GM23338 (cell line): ENCODE data around the gene CYP2C18. TPM values are rescaled to one million over a fixed set of nuclear protein-coding genes. Genes with fewer than 3 reads are reported as not detected.

Source experiments
- ATAC-seq: fragments of 200-7000 bp; cut with Tn5 transposase; 3 replicates; pipeline ENCODE4 v1.9.1; 2020
- DNase-seq: peaks from one replicate; pipeline ENCODE4 v3.0.0-alpha.2; 2015; ENCODE audit warnings: low spot score
- H2AFZ ChIP-seq: fragments of 200-600 bp; sonication (generic); 2 replicates; pipeline ENCODE4 v1.8.0; 2016; ENCODE audit warnings: antibody characterized with exemption, mild to moderate bottlenecking, moderate library complexity
- H3F3A ChIP-seq: fragments of 200-600 bp; sonication (generic); replicated peaks from 2 replicates; pipeline ENCODE4 v1.8.0; 2017; ENCODE audit warnings: antibody characterized with exemption, mixed run types, low read depth
- H3K27ac ChIP-seq: fragments of 200-600 bp; sonication (generic); 2 replicates; pipeline ENCODE4 v1.6.1; 2016; ENCODE audit warnings: low read depth
- H3K27me3 ChIP-seq: fragments of 200-600 bp; sonication (generic); 2 replicates; pipeline ENCODE4 v1.8.0; 2016; ENCODE audit warnings: mild to moderate bottlenecking, mixed run types, moderate library complexity; ENCODE audit not compliant: insufficient read depth
- H3K36me3 ChIP-seq: fragments of 200-600 bp; sonication (generic); 2 replicates; pipeline ENCODE4 v1.8.0; 2016; ENCODE audit warnings: mild to moderate bottlenecking; ENCODE audit not compliant: insufficient read depth
- H3K4me1 ChIP-seq: fragments of 200-600 bp; sonication (generic); 2 replicates; pipeline ENCODE4 v1.8.0; 2016; ENCODE audit warnings: mild to moderate bottlenecking, moderate library complexity; ENCODE audit not compliant: insufficient read depth
- H3K4me2 ChIP-seq: fragments of 200-600 bp; sonication (generic); 2 replicates; pipeline ENCODE4 v1.7.1; 2017; ENCODE audit warnings: mixed run types
- H3K4me3 ChIP-seq: fragments of 200-600 bp; sonication (generic); 2 replicates; pipeline ENCODE4 v1.6.1; 2016; ENCODE audit warnings: mixed run types
- H3K79me2 ChIP-seq: fragments of 200-600 bp; sonication (generic); replicated peaks from 2 replicates; pipeline ENCODE4 v1.8.0; 2017; ENCODE audit warnings: mild to moderate bottlenecking; ENCODE audit not compliant: insufficient read depth
- H3K9me2 ChIP-seq: fragments of 200-600 bp; sonication (generic); 2 replicates; pipeline ENCODE4 v1.8.0; 2017; ENCODE audit not compliant: insufficient read depth
- H4K20me1 ChIP-seq: fragments of 200-600 bp; sonication (generic); replicated peaks from 2 replicates; pipeline ENCODE4 v1.8.0; 2017; ENCODE audit warnings: mild to moderate bottlenecking; ENCODE audit not compliant: insufficient read depth
- H3K27ac Mint-ChIP-seq: 2 replicates; pipeline ENCODE4 v1.8.0; 2020; ENCODE audit warnings: inconsistent platforms, mild to moderate bottlenecking, moderate library complexity, mixed read lengths
- H3K27me3 Mint-ChIP-seq: 3 replicates; pipeline ENCODE4 v1.8.0; 2022; ENCODE audit warnings: low read depth, mild to moderate bottlenecking, moderate library complexity, mixed read lengths, inconsistent platforms; ENCODE audit not compliant: insufficient read depth, poor library complexity
- H3K36me3 Mint-ChIP-seq: 3 replicates; pipeline ENCODE4 v1.8.0; 2021; ENCODE audit warnings: low read depth, mild to moderate bottlenecking, inconsistent platforms, moderate library complexity, mixed read lengths
- H3K4me1 Mint-ChIP-seq: 3 replicates; pipeline ENCODE4 v1.8.0; 2020; ENCODE audit warnings: mild to moderate bottlenecking, inconsistent platforms, mixed read lengths
- H3K4me3 Mint-ChIP-seq: 3 replicates; pipeline ENCODE4 v1.8.0; 2021; ENCODE audit warnings: moderate library complexity, mild to moderate bottlenecking, inconsistent platforms, mixed read lengths
- H3K9me3 Mint-ChIP-seq: 3 replicates; pipeline ENCODE4 v1.8.0; 2020; ENCODE audit warnings: moderate library complexity, mild to moderate bottlenecking, inconsistent platforms, mixed read lengths
- CTCF ChIP-seq, 2 experiments: fragments of 200-600 bp in 1 of 2; sonication (generic) in 1 of 2; conservative IDR thresholded peaks; 2 replicates each; pipeline versions ENCODE4 v1.5.1 to v1.6.1; 2016 to 2017; ENCODE audit warnings: antibody characterized with exemption in 2 of 2, low read depth in 2 of 2, mild to moderate bottlenecking in 2 of 2, moderate library complexity in 1 of 2
- ETS1 ChIP-seq: IDR thresholded peaks from 2 replicates; pipeline ENCODE4 v1.6.1; 2016; ENCODE audit warnings: antibody characterized with exemption
- EZH2 ChIP-seq: fragments of 200-600 bp; sonication (generic); IDR thresholded peaks from one replicate; pipeline ENCODE4 v1.8.0; 2017; ENCODE audit warnings: antibody characterized with exemption, mild to moderate bottlenecking, low read depth; ENCODE audit not compliant: unreplicated experiment
- EZH2phosphoT487 ChIP-seq: fragments of 200-600 bp; sonication (generic); IDR thresholded peaks from one replicate; pipeline ENCODE4 v1.8.1; 2018; ENCODE audit warnings: antibody characterized with exemption; ENCODE audit not compliant: unreplicated experiment
- JUNB ChIP-seq: IDR thresholded peaks from one replicate; pipeline ENCODE4 v1.6.1; 2016; ENCODE audit warnings: antibody characterized with exemption; ENCODE audit not compliant: unreplicated experiment
- POLR2AphosphoS5 ChIP-seq: IDR thresholded peaks from 2 replicates; pipeline ENCODE4 v1.6.1; 2016; ENCODE audit warnings: antibody characterized with exemption, low read depth
- REST ChIP-seq: IDR thresholded peaks from one replicate; pipeline ENCODE4 v1.6.1; 2018; ENCODE audit warnings: antibody characterized with exemption; ENCODE audit not compliant: unreplicated experiment
- ZNF114 ChIP-seq: fragments of 250-450 bp; sonication (Bioruptor Pico); IDR thresholded peaks from 2 replicates; pipeline ENCODE4 v1.5.0; 2020; ENCODE audit warnings: mild to moderate bottlenecking, moderate library complexity
- ZNF331 ChIP-seq: fragments of 250-450 bp; sonication (Bioruptor Pico); IDR thresholded peaks from 2 replicates; pipeline ENCODE4 v1.5.0; 2020; ENCODE audit warnings: low read depth, mild to moderate bottlenecking, moderate library complexity
- ZNF462 ChIP-seq: fragments of 250-450 bp; sonication (Bioruptor Pico); IDR thresholded peaks from 2 replicates; pipeline ENCODE4 v1.5.0; 2020; ENCODE audit warnings: mild to moderate bottlenecking, moderate library complexity
- polyA plus RNA-seq: library from polyadenylated mRNA; unstranded; fragments of >200 nt; fragmentation: Nextera tagmentation; extraction: Ambion mirVana; gene quantifications from 2 replicates; pipeline ENCODE4 v1.2.1, GENCODE V29; 2016
- total RNA-seq: library from RNA; depleted of rRNA; stranded (reverse); fragments of >200 nt; shearing (Covaris generic); gene quantifications from 2 replicates; pipeline ENCODE4 v1.2.3, GENCODE V29; 2014

CYP2C18 gene
- total and polyA plus RNA-seq, 2 experiments from 2014 or later: 0.08 to 0.63 TPM

- H3K9me3 Mint-ChIP-seq: no peaks in the 10 kb centered on the region
- H3K36me3 ChIP-seq: no peaks in the 10 kb centered on the region
- no peak overlapping the region for H3K4me2 ChIP-seq
- peaks cover 3% of the 10 kb centered on the region; the same call in 2 of the 3 replicates for H3K4me1 Mint-ChIP-seq
- H3K79me2 ChIP-seq: no peaks in the 10 kb centered on the region
- no peaks in the 10 kb centered on the region for H3K36me3 Mint-ChIP-seq
- no peak overlapping the region for H3K27ac ChIP-seq
- peak; percentile 92 for ATAC-seq
- no peak overlapping the region for H3K4me3 Mint-ChIP-seq
- H2AFZ ChIP-seq: no peak overlapping the region
- no peak overlapping the region for H3K27ac Mint-ChIP-seq
- H3F3A ChIP-seq: no peaks in the 10 kb centered on the region
- no peaks in the 10 kb centered on the region; the same call in 1 of the 2 replicates for H3K4me1 ChIP-seq
- H3K27me3 ChIP-seq: no peaks in the 10 kb centered on the region
- peak; percentile 75 for DNase-seq
- no peak for TF ChIP-seq JUNB
- peak; percentile 43 to 54 for TF ChIP-seq CTCF (conservative IDR thresholded peaks at IDR 0.05; ENCODE audit: low read depth in 2 of 2)
- H3K4me3 ChIP-seq: no peak overlapping the region
- H4K20me1 ChIP-seq: no peaks in the 10 kb centered on the region
- H3K27me3 Mint-ChIP-seq: no peaks in the 10 kb centered on the region
- H3K9me2 ChIP-seq: peaks cover 12% of the 10 kb centered on the region
Observed at GRCh38 chr10:94677691-94678090, 5.8 kb upstream of the CYP2C18 start.

- Histone ChIP-seq H3K9me2 (peaks cover 11% of the 10 kb centered on the region), H3K4me3 (no peak overlapping the region), H3K4me1 (peaks cover 7% of the 10 kb centered on the region; the same call in 1 of the 2 replicates), H4K20me1 (no peaks in the 10 kb centered on the region), H3K27me3 (no peaks in the 10 kb centered on the region), H2AFZ (no peak overlapping the region), H3K27ac (no peak overlapping the region), H3K79me2 (no peaks in the 10 kb centered on the region), H3F3A (no peaks in the 10 kb centered on the region), H3K4me2 (no peak overlapping the region), H3K36me3 (no peaks in the 10 kb centered on the region)
- DNase-seq (no peak), ATAC-seq (no peak)
- Mint-ChIP-seq H3K4me1 (peaks cover 5% of the 10 kb centered on the region), H3K27me3 (peaks cover 2% of the 10 kb centered on the region), H3K9me3 (no peaks in the 10 kb centered on the region), H3K27ac (no peak overlapping the region), H3K4me3 (no peak overlapping the region), H3K36me3 (no peaks in the 10 kb centered on the region)
- no peak for TF ChIP-seq EZH2phosphoT487
- TF ChIP-seq ZNF462 (CRISPR knock-in tag): no peak
- no peak for TF ChIP-seq EZH2
- no peak for TF ChIP-seq ZNF114 (CRISPR knock-in tag)
- no peak for TF ChIP-seq POLR2AphosphoS5
- no peak for TF ChIP-seq ETS1
- no peak for TF ChIP-seq REST
- no peak for TF ChIP-seq ZNF331 (CRISPR knock-in tag)
Observed at GRCh38 chr10:94678475-94678874, 5.1 kb upstream of the CYP2C18 start.
